NOMO-1 treated with DMSO at 0.1 percent for 48 hours (cell line): ENCODE data around the gene VKORC1.

Experiments used
- DNase-seq: peaks from one replicate; lab custom pipeline; 2025; ENCODE audit not compliant: unreplicated experiment; lab: John Stamatoyannopoulos, UW

VKORC1 gene

DNA sequence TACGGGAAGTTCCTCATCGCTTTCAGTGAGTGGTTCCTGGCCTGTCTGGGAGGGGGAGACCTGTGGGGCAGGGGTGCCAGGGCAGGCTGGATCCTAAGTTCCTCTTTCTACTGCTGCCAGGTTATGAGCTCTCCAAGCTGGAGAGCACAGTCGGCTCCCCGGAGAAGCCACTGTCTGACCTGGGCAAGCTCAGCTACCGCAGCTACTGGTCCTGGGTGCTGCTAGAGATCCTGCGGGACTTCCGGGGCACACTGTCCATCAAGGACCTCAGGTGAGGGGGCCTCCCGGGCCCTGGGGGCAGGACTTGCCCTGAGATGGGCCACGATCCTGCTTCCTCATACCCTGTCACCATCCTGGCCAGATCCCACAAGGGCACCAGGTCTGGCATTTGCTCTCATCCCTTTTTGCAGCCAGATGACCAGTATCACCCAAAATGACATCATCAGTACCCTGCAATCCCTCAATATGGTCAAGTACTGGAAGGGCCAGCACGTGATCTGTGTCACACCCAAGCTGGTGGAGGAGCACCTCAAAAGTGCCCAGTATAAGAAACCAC, 35.8 kb upstream of the VKORC1 start:
- DNase-seq, result peak; percentile 24

DNA sequence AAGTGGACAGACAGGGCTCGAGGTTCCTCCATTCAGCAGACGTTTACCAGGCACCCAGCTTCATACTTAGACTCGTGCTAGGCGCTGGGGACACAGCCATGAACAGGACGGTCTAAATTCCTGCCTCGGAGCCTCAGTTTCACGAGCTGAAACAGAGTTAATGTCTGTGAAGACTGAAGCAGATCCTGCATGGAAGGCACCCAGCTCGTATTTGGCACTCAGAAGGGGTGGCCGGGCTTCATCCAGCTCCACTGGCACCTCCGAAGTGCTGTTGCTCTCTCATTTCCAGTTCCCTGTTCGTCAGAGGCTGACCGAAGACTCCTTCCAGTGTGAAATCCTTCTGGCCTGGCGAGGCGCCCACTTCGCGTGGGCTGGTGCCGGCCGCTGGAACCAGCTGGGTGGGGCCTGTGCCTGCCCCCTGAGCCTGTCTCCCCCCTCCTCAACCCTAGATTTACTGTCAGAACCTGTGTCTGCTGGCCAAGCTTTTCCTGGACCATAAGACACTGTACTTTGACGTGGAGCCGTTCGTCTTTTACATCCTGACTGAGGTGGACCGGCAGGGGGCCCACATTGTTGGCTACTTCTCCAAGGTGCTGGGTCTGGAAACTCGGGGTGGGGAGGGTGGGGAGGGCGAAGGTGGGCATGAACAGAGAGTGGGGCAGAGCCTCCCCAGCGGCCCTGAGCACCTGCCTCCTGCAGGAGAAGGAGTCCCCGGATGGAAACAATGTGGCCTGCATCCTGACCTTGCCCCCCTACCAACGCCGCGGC, 35.2 kb upstream of the VKORC1 start:
- DNase-seq, result no peak

DNA sequence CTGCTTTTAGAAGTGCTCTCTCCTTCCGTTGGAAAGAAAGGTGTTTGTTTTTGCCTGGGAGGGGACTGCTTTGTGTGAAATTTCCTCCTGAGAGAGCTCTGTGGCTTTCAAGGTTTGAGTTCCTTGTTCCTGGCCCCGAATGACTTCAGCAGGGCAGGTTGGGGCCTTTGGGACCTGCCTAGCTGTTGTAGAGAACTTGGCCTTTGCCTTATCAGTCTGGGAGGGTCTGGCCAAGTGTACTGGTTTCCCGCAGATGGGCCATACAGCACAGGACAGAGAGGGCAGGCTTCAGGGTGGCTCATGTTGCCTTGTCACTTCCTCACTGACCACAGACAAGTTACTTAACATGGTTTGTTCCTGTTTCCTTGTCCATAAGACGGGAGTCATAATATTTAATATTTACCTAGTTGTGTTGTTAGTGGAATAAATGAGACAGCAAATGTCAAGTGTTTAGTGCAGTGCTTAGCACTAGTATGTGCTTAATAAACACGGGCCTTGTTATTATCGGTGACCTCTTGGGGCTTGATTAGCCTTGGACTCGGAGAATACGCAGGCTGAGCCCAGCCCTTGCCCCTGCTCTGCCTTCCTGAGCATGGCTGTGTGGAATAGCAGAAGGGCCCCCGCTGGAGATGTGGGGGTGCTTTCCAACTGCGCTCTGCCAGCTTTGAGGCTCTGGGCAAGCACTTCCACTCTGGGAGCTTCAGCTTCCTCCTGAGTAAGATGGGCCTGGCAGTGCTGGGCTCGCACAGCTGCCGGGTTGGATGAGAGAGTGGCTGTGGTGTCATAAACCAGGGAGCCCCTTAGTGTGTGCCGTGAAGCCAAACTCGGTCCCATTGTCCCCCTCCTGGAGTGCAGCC, 34.3 kb upstream of the VKORC1 start:
- DNase-seq, result peak; percentile 99

DNA sequence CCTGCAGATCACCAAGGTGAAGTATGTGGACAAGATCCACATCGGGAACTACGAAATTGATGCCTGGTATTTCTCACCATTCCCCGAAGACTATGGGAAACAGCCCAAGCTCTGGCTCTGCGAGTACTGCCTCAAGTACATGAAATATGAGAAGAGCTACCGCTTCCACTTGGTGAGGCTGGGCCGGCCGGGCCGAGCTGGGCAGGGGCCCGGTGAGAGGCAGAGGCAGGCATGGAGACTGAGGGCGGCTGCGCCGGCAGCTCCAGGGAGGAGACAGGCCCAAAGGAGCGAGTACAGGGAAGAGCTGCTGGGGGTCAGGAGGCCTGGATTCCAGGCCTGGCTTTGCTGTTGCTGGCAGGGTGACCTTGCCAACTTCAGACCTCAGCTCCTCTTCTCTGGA, 32.6 kb upstream of the VKORC1 start:
- no peak for DNase-seq

DNA sequence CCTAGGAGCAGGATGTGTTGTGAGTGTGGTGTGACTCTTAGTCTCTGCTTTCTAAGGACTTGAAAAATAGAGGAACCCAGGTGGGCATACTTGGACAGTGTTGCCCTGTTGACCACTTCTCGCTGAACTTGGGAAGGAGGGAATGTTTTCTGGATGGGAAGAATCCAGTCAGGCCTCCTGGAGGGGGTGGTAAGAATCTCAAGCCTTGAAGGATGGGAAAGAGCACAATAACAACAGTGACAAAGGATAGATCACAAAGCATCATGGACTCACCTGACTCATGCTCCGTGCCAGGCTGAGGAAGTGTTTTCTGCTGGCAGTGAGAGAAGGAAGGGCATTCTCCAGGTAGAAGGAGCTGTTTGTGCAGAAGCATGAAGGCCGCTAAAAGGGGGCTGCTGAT, 31.2 kb upstream of the VKORC1 start:
- DNase-seq, result no peak

DNA sequence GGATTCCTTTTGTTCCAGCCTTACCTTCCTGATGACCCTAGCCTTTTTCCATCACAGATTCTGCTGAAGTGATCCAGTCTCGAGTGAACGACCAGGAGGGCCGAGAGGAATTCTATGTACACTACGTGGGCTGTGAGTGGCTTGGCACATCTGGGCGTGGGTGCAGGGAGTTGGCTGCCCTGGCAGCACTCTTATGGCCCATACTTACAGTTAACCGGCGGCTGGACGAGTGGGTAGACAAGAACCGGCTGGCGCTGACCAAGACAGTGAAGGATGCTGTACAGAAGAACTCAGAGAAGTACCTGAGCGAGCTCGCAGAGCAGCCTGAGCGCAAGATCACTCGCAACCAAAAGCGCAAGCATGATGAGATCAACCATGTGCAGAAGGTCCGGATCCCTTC, 25.5 kb upstream of the VKORC1 start:
- DNase-seq, result no peak

DNA sequence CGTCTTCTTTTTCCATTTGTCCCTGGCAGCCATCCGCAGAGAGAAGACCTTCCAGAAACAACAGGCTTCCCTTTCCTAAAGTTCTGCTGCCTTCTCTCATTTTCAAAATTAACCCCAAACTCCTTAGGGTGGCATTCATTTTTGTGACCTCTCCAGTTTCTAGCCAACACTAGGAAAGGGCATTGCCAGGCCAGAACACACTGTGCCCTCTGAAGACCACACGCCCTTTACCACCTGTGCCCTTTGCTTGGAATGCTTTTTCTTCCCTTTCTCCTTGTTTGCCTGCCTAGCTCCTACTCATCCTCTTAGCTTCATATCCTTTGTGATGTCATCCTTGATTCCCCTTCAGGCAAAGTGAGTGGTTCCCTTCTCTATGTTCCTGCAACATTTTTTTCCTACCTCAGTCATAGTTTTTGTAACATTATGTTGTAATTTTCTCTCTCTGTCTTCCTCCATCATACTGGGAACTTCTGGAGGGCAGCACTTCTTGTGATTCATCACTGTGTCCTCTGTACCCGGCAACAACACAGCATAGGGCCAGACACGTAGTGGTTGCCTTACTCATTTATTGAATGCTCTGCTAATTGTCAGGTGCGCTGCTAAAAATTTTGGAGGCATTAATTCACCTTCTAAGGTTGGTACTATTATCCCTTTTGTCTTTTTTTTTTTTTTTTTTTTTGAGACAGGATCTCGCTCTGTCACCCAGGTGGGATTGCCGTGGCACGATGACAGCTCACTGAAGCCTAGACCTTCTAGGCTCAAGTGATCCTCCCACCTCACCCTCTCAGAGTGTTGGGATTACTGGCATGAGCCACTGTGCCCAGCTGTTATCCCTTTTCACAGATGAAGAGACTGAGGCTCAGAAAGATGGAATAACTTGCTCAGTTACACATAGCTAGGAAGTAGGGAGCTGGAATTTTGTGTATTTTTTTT, 23.9 kb upstream of the VKORC1 start:
- peak; percentile 11 for DNase-seq

DNA sequence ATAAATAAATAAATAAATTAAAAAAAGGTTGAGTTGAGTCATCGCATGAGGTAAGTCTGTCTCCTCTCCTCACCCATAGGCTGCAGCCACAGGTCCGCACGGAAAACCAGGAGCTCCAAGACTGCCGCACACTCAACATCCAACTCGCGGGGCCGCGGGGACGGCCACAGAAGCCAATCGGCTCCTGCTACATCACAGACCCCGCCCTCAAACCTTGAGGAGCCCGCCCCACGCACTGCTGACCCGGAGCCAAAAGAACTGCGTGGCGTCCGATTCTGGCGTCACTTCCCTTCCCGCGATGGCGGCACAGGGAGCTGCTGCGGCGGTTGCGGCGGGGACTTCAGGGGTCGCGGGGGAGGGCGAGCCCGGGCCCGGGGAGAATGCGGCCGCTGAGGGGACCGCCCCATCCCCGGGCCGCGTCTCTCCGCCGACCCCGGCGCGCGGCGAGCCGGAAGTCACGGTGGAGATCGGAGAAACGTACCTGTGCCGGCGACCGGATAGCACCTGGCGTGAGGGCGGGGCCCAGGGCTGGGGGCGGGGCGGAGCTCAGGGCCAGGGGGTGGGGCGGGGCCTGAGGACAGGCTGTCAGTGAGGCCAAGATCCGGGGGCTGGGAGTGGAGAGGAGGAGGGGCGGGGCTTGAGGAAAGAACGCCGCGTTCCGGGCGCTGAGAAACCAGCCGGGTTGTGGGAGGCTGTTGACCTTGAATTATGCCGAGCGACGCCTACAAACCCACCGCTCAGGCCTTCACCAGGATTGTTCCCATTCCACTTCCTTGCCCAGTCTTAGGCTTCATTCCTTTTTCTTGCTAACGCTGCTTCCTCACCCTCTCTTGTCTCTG, 23.0 kb upstream of the VKORC1 start, which contains the start of gene KAT8:
KAT8 (plus strand) TSS at position 281 of the 839 bp plus-strand sequence; CDS start at position 299, 18 bp downstream.
- peak; percentile 98 for DNase-seq

DNA sequence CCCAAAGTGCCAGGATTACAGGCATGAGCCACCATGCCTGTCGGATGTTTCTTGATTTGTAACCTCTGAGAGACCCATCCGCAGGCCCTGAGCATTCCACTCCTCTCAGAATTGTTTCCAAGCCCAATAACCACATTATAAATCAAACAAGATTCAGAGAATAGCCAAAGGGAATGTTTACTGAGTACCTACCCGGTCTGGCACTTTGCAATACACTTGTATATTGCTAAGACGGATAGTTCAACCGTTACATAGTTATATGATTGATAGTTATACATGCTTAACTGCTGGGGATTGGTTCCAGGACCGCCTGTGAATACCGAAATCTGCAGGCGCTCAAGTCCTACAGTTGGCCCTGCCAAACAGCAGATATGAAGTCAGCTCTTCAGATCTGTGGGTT, 19.9 kb upstream of the VKORC1 start:
- DNase-seq, result no peak

DNA sequence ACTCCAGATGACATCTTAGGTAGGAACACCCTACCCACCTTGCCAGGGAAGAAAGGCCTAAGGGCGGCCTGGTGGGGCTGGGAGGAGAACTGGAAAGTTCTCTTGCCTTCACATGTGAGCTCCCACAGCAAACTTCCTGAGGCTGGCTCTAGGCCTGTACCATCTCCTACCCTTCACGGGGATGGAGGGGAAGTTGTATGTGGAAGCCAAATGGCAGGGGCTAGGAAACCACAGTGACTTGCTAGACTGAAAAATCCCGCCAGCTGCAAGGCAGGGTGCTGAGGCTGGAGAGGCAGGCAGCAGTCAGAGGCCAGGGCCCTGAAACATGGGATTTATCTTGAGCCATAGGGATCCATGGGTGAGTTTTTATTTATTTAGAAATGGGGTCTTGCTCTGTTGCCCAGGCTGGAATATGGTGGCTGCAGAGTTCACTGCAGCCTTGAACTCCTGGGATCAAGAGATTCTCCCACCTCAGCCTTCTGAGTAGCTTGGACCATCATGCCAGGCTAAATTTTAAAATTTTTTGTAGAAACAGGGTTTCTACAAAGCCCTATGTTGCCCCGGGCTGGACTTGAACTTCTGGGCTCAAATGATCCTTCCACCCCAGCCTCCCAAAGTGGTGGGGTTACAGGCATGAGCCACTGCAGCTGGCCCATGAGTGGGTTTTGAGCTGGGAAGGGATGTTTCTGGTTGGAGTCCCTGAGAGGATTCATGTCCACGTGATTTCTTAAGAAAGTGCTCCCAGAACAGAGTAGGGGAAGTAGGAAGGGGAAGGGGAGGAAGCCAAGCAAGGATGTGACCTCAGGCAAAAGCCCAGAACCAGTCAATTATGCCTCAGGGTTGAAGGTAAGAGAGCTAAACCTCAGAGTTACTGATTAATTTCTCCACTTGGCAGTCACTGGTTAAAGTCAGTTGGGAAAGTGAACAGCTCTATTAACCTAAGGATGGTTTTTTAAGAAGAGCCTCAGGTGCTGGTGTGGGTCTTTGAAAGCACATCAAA, 18.8 kb upstream of the VKORC1 start:
- peak; percentile 54 for DNase-seq

DNA sequence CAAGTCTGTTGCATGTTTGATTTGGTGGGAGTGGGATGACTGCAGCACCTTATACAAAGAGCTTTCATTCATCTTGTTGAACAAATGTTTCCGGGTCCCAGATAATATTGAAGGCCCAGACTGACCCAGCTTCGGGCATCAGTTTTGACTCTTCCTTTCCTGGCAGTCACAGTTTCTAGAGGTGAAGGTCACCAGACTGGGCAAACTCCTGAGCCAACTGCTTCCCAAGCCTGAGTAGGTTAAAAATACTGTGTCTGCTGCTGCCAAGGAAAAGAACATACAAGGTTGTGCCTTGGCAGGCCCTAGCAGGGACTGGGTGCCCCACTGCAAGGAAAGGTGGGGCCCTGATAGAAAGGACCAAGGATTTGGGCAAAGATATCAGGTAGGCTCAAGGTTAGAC, 18.1 kb upstream of the VKORC1 start:
- no peak for DNase-seq

DNA sequence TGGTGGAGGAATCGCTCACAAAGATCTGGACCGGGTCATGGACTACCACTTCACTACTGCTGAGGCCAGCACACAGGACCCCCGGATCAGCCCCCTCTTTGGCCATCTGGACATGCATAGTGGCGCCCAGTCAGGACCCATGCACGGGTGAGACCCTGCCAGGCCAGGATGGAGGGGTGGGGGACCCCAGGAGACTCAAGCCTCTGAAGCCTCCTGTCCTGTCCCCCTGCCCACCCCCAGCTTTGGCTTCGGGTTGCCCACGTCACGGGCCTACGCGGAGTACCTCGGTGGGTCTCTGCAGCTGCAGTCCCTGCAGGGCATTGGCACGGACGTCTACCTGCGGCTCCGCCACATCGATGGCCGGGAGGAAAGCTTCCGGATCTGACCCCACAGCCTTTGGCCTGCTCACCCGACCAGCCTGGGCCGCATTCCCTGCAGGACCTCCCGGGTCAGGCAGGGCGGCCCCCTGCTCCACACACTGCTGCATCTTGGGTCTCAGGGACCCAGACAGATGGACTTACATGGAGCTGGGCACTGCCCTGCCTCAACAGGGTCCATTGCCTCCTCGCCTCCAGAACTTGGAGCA, 17.4 kb upstream of the VKORC1 start:
- no peak for DNase-seq

DNA sequence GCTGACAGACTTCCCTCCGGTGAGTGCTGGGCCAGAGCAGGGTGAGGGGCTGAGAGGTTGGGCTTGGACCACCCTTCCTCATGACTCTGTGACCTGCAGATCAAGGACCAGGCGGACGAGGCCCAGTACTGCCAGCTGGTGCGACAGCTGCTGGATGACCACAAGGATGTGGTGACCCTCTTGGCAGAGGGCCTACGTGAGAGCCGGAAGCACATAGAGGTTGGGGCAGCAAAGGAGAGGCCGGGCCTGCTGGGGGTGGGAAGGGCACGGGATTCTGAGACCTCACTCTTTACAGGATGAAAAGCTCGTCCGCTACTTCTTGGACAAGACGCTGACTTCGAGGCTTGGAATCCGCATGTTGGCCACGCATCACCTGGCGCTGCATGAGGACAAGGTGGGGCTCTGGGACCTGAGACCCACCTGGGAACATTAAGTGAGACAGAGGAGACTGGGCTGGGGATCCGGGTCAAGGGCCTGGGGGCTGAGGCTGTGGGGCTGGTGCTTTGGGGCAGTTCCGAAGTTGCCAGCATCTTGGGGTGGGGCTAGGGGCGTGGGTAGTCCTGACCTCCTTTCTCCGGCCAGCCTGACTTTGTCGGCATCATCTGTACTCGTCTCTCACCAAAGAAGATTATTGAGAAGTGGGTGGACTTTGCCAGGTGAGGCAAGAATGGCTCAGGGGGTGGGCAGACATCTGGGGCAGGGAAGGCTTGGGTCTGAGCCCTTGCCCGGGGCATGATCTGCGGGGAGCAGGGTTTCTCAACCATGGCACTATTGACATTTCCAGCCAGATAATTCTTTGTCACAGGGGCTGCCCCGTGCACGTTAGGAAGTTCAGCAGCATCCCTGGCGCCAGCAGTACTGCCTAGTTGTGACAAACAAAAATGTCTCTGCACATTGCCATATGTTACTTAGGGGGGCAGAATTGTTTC, 15.8 kb upstream of the VKORC1 start:
- DNase-seq, result no peak

DNA sequence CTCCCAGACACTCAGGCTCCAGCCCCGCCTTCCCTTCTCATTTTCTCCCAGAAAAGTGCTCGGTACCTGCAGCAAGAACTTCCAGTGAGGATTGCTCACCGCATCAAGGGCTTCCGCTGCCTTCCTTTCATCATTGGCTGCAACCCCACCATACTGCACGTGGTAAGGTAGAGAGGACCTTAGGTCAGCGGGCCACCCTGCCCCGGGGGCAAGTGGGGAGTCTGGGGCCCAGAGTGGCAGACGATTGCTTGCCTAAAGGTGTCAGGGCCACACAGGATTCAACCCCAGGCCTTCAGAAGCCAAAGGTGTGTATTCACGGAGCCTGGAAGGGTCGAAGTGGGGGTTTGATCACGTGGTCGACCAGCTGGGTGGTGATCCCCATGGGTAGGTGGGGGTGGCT, 15.0 kb upstream of the VKORC1 start:
- DNase-seq, result no peak

DNA sequence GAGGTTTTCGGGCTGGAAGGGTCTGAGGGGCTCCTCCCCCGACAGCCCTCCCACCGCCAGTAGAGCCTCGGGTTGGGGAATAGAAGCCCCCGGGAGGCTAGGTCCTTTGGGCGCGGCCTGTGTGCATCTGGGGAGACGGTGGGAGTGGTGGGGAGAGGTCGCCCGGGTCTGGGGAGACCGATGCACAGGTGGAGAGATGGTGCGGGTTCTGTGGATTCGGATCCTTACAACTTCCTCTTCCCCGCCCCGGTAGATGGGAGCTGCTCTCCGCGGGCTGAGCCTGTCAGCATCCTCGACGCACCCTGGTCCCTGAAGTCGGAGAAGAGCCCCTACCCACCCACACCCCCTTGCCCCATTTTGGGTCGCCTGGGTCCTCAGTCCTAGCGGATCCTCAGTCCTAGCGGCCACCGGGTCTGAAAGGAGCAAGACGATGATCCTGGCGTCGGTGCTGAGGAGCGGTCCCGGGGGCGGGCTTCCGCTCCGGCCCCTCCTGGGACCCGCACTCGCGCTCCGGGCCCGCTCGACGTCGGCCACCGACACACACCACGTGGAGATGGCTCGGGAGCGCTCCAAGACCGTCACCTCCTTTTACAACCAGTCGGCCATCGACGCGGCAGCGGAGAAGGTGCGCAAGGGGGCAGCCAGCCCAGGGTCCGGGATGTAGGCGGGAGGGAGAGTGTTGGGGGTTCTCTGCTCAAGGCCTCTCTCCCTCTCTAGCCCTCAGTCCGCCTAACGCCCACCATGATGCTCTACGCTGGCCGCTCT, 14.4 kb upstream of the VKORC1 start:
- no peak for DNase-seq

DNA sequence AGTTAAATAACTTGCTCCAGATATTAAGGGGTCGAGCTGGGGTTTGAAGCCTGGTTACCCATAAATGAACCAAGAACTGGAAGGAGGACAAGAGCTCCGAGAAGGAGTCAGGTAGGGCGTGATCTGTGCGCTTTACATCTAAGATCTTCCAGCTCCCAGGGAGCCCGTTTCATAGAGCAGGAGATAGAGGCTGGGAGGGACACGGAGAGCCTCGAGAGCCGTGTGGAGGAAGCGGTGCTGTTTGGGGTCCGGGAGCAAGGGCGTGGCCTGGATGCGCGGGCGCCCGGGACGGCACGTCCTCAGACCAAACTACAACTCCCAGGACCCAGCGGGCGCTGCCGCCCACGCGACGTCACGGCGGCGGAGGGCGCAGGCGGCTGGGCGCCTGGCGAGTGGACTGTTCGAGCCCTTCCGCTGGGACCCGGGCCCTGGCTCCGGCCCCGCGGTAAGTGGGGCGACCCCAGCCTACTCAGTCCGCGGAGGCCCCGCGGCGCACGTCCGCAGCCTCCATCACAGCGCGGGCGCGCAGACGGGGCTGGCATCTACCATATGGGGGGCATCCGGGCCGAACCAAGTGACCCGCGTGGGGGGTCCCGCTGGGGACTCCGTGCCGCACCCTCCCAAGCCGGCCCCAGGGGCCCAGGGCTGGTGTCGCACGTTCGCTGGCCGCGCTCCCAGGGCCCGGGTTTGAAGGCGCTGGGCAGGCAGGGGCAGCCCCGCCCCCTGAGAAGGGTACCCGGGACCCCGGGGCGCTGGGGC, 13.6 kb upstream of the VKORC1 start, which contains the start of gene BCKDK:
BCKDK (plus strand) TSS at position 352 of the 759 bp plus-strand sequence. CDS start 838 bp downstream, outside the sequence.
- peak; percentile 49 for DNase-seq
